ENCODE results near the gene BACH2.

DNA sequence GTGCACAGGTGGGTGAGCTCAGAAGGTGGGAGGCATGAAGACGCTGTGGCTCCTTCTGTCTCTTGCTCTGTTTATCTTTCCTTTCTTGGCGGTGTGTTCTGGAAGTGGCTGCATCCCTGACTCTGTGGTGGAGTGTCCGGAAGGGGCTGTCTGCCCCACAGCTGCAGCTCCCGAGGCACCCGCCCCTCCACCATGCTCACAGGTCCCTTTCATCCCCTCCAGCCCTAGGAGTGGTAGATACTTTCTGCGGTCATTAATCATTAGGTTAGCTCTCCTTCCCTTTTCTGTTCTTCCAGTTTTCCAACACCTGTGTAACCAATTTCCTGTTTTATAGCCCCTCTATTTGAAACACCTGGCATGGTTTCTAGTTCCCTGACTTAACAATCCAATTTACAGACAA is 336.8 kb downstream of the BACH2 start:
- TF ChIP-seq, protein P1, sequence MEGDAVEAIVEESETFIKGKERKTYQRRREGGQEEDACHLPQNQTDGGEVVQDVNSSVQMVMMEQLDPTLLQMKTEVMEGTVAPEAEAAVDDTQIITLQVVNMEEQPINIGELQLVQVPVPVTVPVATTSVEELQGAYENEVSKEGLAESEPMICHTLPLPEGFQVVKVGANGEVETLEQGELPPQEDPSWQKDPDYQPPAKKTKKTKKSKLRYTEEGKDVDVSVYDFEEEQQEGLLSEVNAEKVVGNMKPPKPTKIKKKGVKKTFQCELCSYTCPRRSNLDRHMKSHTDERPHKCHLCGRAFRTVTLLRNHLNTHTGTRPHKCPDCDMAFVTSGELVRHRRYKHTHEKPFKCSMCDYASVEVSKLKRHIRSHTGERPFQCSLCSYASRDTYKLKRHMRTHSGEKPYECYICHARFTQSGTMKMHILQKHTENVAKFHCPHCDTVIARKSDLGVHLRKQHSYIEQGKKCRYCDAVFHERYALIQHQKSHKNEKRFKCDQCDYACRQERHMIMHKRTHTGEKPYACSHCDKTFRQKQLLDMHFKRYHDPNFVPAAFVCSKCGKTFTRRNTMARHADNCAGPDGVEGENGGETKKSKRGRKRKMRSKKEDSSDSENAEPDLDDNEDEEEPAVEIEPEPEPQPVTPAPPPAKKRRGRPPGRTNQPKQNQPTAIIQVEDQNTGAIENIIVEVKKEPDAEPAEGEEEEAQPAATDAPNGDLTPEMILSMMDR (IDR thresholded peaks at IDR 0.05; ENCODE audit: control extremely low read depth in 1 of 3, insufficient read depth in 1 of 3, low read depth in 1 of 3, low read length in 3 of 3), result no peak
- TF ChIP-seq EGR1 (IDR thresholded peaks at IDR 0.05; ENCODE audit: borderline replicate concordance, low read depth, low read length) (no peak), JUN (IDR thresholded peaks at IDR 0.05; ENCODE audit: low read depth, low read length) (no peak), CREB1 (IDR thresholded peaks at IDR 0.05) (no peak), ZNF274 (IDR thresholded peaks at IDR 0.05; ENCODE audit: borderline replicate concordance, extremely low read depth, low read length) (no peak)
- TF ChIP-seq, protein P2, sequence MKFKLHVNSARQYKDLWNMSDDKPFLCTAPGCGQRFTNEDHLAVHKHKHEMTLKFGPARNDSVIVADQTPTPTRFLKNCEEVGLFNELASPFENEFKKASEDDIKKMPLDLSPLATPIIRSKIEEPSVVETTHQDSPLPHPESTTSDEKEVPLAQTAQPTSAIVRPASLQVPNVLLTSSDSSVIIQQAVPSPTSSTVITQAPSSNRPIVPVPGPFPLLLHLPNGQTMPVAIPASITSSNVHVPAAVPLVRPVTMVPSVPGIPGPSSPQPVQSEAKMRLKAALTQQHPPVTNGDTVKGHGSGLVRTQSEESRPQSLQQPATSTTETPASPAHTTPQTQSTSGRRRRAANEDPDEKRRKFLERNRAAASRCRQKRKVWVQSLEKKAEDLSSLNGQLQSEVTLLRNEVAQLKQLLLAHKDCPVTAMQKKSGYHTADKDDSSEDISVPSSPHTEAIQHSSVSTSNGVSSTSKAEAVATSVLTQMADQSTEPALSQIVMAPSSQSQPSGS (IDR thresholded peaks at IDR 0.05; ENCODE audit: low read length), result no peak
